Fibroblast of pulmonary artery (primary cell): ENCODE measurements around the gene ZDHHC22.
"Not testable (repeated sequence)": the region's sequence is repeated elsewhere in the genome, so short reads cannot be mapped to it uniquely, and the experiment has no call there.

Experiments used
- DNase-seq: peaks from one replicate; pipeline ENCODE4 v3.0.0-alpha.2; 2010; ENCODE audit warnings: low read depth
- H3K4me3 ChIP-seq: replicated peaks from 2 replicates; pipeline ENCODE4 v1.5.1; 2011; ENCODE audit warnings: low read depth, mild to moderate bottlenecking, control low read depth, low read length, moderate library complexity
- TF ChIP-seq, protein P1 (sequence below): IDR thresholded peaks from 2 replicates; pipeline ENCODE4 v1.5.1; 2011; ENCODE audit warnings: mild to moderate bottlenecking, control low read depth, low read length, inconsistent platforms; ENCODE audit errors: missing control alignments

ZDHHC22 gene

DNA sequence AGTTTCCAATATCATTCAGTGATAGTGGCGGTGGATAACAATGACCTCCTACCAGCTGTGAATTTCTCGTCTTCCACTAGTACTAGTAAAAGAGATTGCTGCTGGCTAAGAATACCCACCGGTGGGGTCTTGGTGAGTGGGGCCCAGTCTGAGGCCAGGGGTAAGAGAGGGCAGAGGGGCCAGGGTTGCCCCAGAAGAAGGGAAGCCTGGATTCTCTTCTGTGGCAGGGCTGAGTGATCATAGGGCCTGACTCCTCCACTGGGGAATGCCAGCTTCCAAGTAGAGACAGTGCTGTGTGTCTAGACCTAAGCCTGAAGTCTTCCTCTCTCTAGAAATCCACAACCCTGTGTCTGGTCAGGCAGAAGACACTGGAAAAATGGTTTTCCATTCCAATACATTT lies 34.3 kb upstream of the ZDHHC22 start:
- no peak overlapping the region for H3K4me3 ChIP-seq
- no peak for DNase-seq
- TF ChIP-seq, protein P1, sequence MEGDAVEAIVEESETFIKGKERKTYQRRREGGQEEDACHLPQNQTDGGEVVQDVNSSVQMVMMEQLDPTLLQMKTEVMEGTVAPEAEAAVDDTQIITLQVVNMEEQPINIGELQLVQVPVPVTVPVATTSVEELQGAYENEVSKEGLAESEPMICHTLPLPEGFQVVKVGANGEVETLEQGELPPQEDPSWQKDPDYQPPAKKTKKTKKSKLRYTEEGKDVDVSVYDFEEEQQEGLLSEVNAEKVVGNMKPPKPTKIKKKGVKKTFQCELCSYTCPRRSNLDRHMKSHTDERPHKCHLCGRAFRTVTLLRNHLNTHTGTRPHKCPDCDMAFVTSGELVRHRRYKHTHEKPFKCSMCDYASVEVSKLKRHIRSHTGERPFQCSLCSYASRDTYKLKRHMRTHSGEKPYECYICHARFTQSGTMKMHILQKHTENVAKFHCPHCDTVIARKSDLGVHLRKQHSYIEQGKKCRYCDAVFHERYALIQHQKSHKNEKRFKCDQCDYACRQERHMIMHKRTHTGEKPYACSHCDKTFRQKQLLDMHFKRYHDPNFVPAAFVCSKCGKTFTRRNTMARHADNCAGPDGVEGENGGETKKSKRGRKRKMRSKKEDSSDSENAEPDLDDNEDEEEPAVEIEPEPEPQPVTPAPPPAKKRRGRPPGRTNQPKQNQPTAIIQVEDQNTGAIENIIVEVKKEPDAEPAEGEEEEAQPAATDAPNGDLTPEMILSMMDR, result no peak

DNA sequence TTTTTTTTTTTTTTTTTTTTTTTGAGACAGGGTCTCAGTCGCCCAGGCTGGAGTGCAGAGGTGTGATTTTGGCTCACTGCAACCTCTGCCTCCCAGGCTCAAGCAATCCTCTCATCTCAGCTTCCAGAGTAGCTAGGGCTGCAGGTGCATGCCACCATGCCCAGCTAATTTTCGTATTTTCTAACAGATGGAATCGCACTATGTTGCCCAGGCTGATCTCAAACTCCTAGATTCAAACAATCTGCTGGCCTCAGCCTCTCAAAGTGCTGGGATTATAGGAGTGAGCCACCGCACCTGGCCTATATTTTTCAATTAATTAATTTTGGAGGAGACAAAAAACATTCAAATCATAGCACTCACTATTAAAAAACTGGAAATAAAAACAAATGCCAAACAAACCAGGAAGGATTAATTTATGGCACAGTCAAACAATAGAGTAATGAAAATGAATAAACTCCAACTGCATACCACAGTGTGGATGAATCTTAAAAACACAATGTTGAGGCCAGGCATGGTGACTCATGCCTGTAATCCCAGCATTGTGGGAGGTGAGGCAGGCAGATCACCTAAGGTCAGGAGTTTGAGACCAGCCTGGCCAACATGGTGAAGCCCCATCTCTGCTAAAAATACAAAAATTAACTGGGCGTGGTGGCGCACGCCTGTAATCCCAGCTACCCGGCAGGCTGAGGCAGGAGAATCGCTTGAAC lies 32.5 kb upstream of the ZDHHC22 start:
- H3K4me3 ChIP-seq, result not testable (repeated sequence)
- peak; percentile 9 for DNase-seq

DNA sequence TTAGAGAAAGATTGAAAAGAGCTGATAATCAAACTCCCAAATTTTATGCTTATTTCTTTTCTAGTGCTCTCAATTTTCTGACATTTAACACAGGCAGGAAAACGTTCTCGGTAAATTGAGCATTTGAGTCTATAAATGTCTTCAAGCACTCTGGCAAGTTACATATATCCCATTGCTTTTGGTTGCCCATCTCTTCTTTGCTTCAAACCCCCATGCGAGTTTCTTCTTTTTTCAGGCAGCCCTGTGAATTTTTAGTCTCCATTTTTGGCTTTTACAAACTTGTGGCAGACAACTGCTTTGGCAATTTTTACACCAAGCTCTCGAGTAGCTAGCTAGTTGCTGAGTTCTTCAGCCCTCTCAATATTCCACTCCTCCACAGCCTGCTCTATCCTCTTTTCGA lies 31.3 kb upstream of the ZDHHC22 start:
- no peak for DNase-seq
- H3K4me3 ChIP-seq, result no peak overlapping the region
- TF ChIP-seq, protein P1, result no peak

DNA sequence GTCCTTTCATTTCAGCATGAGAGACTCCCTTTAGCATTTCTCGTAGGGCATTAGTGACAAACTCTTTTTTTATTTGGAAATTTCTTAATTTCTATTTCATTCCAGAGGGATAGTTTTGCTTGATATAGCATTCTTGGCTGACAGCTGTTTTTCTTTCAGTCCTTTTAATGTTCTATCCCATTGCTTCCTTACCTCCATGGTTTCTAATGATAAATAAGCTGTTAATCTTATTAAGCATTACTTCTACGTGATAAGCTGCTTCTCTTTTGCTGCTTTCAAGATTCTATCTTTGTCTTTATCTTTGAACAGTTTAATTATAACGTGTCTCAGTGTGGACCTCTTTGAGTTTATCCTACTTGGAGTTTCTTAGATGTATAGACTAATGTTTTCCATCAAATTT lies 28.5 kb upstream of the ZDHHC22 start:
- TF ChIP-seq, protein P1, result no peak
- DNase-seq, result no peak
- H3K4me3 ChIP-seq, result no peak overlapping the region

DNA sequence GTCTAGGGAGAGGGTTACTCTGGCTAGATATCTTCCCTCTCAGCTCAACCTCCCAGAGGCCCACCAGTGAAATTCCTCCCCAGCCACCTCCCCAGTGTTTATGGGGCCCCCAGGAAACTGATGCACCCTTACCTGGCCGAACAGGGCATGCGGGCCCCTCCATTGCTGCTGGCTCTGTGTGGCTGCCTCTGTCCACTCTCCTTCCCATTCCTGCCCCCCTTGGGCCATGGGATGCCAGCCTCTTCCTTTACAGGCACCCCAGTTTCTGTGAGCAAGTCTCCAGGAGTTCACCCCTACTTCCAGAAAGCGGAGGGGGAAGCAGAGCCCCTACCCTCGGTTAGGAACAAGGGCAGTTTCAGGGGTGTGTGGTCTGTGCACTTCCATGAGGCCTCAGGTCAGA lies 19.4 kb upstream of the ZDHHC22 start:
- H3K4me3 ChIP-seq, result no peak overlapping the region
- TF ChIP-seq, protein P1, result no peak
- DNase-seq, result no peak

DNA sequence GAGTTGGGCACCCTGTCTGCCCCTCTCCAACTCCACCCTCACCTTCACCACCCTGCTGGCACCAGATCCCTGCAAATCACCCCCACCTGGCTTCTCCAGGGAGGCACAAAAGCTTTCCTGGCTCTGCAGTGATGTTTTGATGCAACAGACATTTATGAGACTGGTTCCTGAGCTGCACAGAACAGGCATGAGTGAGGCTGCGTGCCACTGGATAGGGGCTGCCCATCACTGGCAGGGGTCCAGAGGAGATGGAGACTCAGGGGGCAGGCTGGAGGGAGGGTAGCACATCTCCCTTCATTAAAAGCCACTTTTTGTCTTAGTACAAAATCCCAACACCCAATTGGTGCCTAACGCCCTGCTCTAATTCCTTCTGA lies 17.3 kb upstream of the ZDHHC22 start:
- no peak overlapping the region for H3K4me3 ChIP-seq
- TF ChIP-seq, protein P1, result no peak
- no peak for DNase-seq

DNA sequence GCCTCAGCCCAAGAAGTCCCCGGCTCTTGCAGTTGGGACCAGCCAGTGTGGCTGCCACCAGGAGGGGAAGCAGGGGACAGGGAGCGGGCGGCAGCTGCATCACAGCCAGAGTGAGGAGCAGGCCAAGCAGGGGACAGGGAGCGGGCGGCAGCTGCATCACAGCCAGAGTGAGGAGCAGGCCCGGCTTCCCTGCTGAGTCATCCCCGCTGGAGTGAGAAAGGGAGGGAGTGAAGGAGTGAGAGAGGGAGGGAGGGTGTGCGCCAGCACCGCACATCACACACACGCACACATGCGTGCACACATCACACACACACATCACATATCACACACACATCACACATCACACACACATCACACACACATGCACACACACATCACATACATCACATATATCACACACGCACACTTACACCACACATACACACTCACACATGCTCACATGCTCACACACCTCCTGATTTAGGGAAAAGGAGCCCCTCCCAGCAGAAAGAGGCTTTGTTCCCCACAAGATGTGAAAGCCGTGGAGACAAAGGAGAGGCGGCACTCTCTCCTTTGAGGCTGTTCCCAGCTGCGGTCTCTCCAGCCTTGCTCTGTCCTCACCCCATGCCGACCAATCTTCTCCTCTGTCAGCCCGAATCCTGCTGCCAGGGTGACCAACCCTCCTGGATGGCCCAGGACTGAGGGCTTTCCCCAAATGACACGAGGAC lies 16.7 kb upstream of the ZDHHC22 start:
- TF ChIP-seq, protein P1, result no peak
- no peak overlapping the region for H3K4me3 ChIP-seq
- DNase-seq, result peak; percentile 70
